AG04450 (cell line): ENCODE data around the gene SLC19A1. TPM values are rescaled to one million over a fixed set of nuclear protein-coding genes. Genes with fewer than 3 reads are reported as not detected.

Experiments
- CTCF ChIA-PET: fragments of 300-600, 350-600 bp; formaldehyde crosslinking; extraction: SDS; loops from one replicate; lab custom pipeline; 2022; ENCODE audit warnings: antibody characterized with exemption, inconsistent platforms; lab: Charles Lee
- POLR2A ChIA-PET: fragments of 350-600 bp; formaldehyde crosslinking; extraction: SDS; loops from one replicate; lab custom pipeline; 2021; ENCODE audit warnings: antibody characterized with exemption, inconsistent platforms; lab: Yijun Ruan, JAX
- DNase-seq: peaks from one replicate; pipeline ENCODE4 v3.0.0-alpha.2; 2011; ENCODE audit warnings: low read depth, low spot score
- H3K27ac ChIP-seq: one replicate; pipeline ENCODE4 v1.5.1; 2012; ENCODE audit warnings: low read depth, low read length, control low read depth
- H3K27me3 ChIP-seq: one replicate; pipeline ENCODE4 v1.6.0; 2012; ENCODE audit warnings: low read length; ENCODE audit not compliant: control insufficient read depth, insufficient read depth
- H3K4me3 ChIP-seq: 2 replicates; pipeline ENCODE4 v1.5.1; 2011; ENCODE audit warnings: mild to moderate bottlenecking, low read depth, low read length, control low read depth
- H3K9me3 ChIP-seq: 2 replicates; pipeline ENCODE4 v1.5.1; 2012; ENCODE audit warnings: low read length; ENCODE audit not compliant: control insufficient read depth, insufficient read depth
- CTCF ChIP-seq: IDR thresholded peaks from 2 replicates; pipeline ENCODE4 v1.5.1; 2011; ENCODE audit warnings: low read depth, low read length, control low read depth, inconsistent platforms
- polyA plus RNA-seq: library from polyadenylated mRNA; depleted of rRNA; stranded (reverse); fragments of >200 nt; gene quantifications from 2 replicates; pipeline ENCODE4 v1.2.3, GENCODE V29; 2011

SLC19A1 gene
- polyA plus RNA-seq, 1 experiment: 4.4 TPM

GRCh38 chr21:45489722-45489982 is 52.6 kb downstream of the SLC19A1 start:
- H3K4me3 ChIP-seq: no peak overlapping the region
- no peak for DNase-seq
- no peak overlapping the region for H3K27ac ChIP-seq
- ChIA-PET POLR2A (no interaction called here), CTCF (no interaction called here)
- TF ChIP-seq CTCF: no peak
- no peaks in the 10 kb centered on the region for H3K27me3 ChIP-seq
- H3K9me3 ChIP-seq: no peaks in the 10 kb centered on the region; the same call in 1 of the 2 replicates

- Histone ChIP-seq H3K27ac (no peak overlapping the region), H3K27me3 (no peaks in the 10 kb centered on the region), H3K9me3 (no peaks in the 10 kb centered on the region; the same call in 1 of the 2 replicates), H3K4me3 (no peak overlapping the region)
- no peak for TF ChIP-seq CTCF
- no peak for DNase-seq
- ChIA-PET POLR2A (no interaction called here), CTCF (no interaction called here)
Observed at GRCh38 chr21:45488931-45489721, 53.1 kb downstream of the SLC19A1 start.

- ChIA-PET POLR2A (no interaction called here), CTCF (no interaction called here)
- Histone ChIP-seq H3K27ac (no peak overlapping the region), H3K4me3 (no peak overlapping the region), H3K27me3 (no peaks in the 10 kb centered on the region), H3K9me3 (peaks cover 3% of the 10 kb centered on the region; the same call in 1 of the 2 replicates)
- DNase-seq: no peak
- TF ChIP-seq CTCF: no peak
Observed at GRCh38 chr21:45487891-45488600, 54.2 kb downstream of the SLC19A1 start.

- CTCF ChIA-PET: no interaction called here
- DNase-seq: no peak
- TF ChIP-seq CTCF: no peak
- POLR2A ChIA-PET: no interaction called here
- H3K27me3 ChIP-seq: no peaks in the 10 kb centered on the region
- no peak overlapping the region for H3K4me3 ChIP-seq
- H3K27ac ChIP-seq: no peak overlapping the region
- H3K9me3 ChIP-seq: peaks cover 3% of the 10 kb centered on the region; the same call in 1 of the 2 replicates
Observed at GRCh38 chr21:45487161-45487806, 55.0 kb downstream of the SLC19A1 start.
